A673 (cell line): ENCODE measurements around the gene FNDC5. TPM values are rescaled to one million over a fixed set of nuclear protein-coding genes. Genes with fewer than 3 reads are reported as not detected.

Experiments used
- BruUV-seq: library from RNA; stranded (reverse); fragments of 400-500 nt; replicated peaks from 2 replicates; lab custom pipeline; 2021; lab: Mats Ljungman, UMichigan
- CTCF ChIA-PET: fragments of 300-600 bp; sonication (Branson Sonifier 250); formaldehyde crosslinking; loops from one replicate; lab custom pipeline; 2022; ENCODE audit warnings: antibody characterized with exemption; lab: Charles Lee
- POLR2A ChIA-PET: fragments of 300-600 bp; sonication (Branson Sonifier 250); formaldehyde crosslinking; loops from one replicate; lab custom pipeline; 2022; ENCODE audit warnings: antibody characterized with exemption; ENCODE audit not compliant: low non-redundant PET; lab: Charles Lee
- DNase-seq: peaks from one replicate; pipeline ENCODE4 v3.0.0-alpha.2; 2015; ENCODE audit warnings: low spot score
- H3K27ac ChIP-seq: fragments of 200-600 bp; sonication (generic); 2 replicates; pipeline ENCODE4 v1.5.1; 2016; ENCODE audit warnings: mixed run types, low read depth, mild to moderate bottlenecking, mixed read lengths, antibody characterized with exemption, low read length; ENCODE audit not compliant: poor library complexity, severe bottlenecking
- H3K27me3 ChIP-seq: fragments of 200-600 bp; sonication (generic); replicated peaks from 2 replicates; pipeline ENCODE4 v1.6.1; 2017; ENCODE audit warnings: mixed run types, low read depth, mild to moderate bottlenecking, mixed read lengths, antibody characterized with exemption, low read length; ENCODE audit not compliant: insufficient read depth, poor library complexity
- H3K36me3 ChIP-seq: fragments of 200-600 bp; sonication (generic); 2 replicates; pipeline ENCODE4 v1.6.1; 2016; ENCODE audit warnings: mixed run types, mild to moderate bottlenecking, mixed read lengths, antibody characterized with exemption, low read length; ENCODE audit not compliant: insufficient read depth, poor library complexity, severe bottlenecking
- H3K4me1 ChIP-seq: fragments of 200-600 bp; sonication (generic); 2 replicates; pipeline ENCODE4 v1.6.1; 2017; ENCODE audit warnings: mixed run types, mild to moderate bottlenecking, mixed read lengths, antibody characterized with exemption, low read length; ENCODE audit not compliant: insufficient read depth, poor library complexity, severe bottlenecking
- H3K4me3 ChIP-seq: fragments of 200-600 bp; sonication (generic); 2 replicates; pipeline ENCODE4 v1.5.1; 2016; ENCODE audit warnings: low read depth, mixed run types, mild to moderate bottlenecking, mixed read lengths, low read length; ENCODE audit not compliant: poor library complexity, severe bottlenecking
- H3K9me3 ChIP-seq: fragments of 200-600 bp; sonication (generic); 2 replicates; pipeline ENCODE4 v1.6.1; 2016; ENCODE audit warnings: mixed run types, low read depth, mild to moderate bottlenecking, mixed read lengths, antibody characterized with exemption, low read length; ENCODE audit not compliant: poor library complexity, severe bottlenecking
- CTCF ChIP-seq: fragments of 300-800, 200-600 bp; sonication (generic); conservative IDR thresholded peaks from 2 replicates; pipeline ENCODE4 v1.5.1; 2017; ENCODE audit warnings: low read depth, mild to moderate bottlenecking, antibody characterized with exemption, low read length, moderate library complexity, mixed read lengths
- EZH2 ChIP-seq: fragments of 200-600 bp; sonication (generic); IDR thresholded peaks from 2 replicates; pipeline ENCODE4 v1.6.1; 2017; ENCODE audit warnings: borderline replicate concordance, low read depth, mild to moderate bottlenecking, mixed read lengths, antibody characterized with exemption, low read length; ENCODE audit not compliant: poor library complexity, severe bottlenecking
- intact Hi-C: fragments of 100-400 bp; cut with micrococcal nuclease; formaldehyde crosslinking; loops from one replicate; pipeline ENCODE4 v1.10.0; 2022; ENCODE audit not compliant: unreplicated experiment
- total RNA-seq: library from RNA; stranded (reverse); gene quantifications from 2 replicates; pipeline ENCODE4 v1.2.3, GENCODE V29; 2021

The FNDC5 gene
- total RNA-seq, 1 experiment from 2014 or later: 1.3 TPM

GRCh38 chr1:32859915-32860314, 10.8 kb downstream of the FNDC5 start:
- intact Hi-C loops: no loop called here
- no peaks in the 10 kb centered on the region for H3K4me1 ChIP-seq
- no peak for TF ChIP-seq EZH2
- TF ChIP-seq CTCF: no peak
- peaks cover 19% of the 10 kb centered on the region for H3K36me3 ChIP-seq
- H3K9me3 ChIP-seq: no peaks in the 10 kb centered on the region
- DNase-seq: no peak
- H3K27ac ChIP-seq: no peak overlapping the region
- H3K27me3 ChIP-seq: no peaks in the 10 kb centered on the region
- no TSS peak for BruUV-seq
- POLR2A ChIA-PET: no interaction called here
- no peak overlapping the region for H3K4me3 ChIP-seq
- CTCF ChIA-PET: no interaction called here

- intact Hi-C loops: no loop called here
- BruUV-seq: no TSS peak
- Histone ChIP-seq H3K4me1 (no peaks in the 10 kb centered on the region), H3K27ac (no peak overlapping the region), H3K36me3 (peaks cover 30% of the 10 kb centered on the region), H3K4me3 (no peak overlapping the region), H3K9me3 (no peaks in the 10 kb centered on the region), H3K27me3 (no peaks in the 10 kb centered on the region)
- TF ChIP-seq CTCF (no peak), EZH2 (no peak)
- CTCF ChIA-PET: no interaction called here
- no peak for DNase-seq
- POLR2A ChIA-PET: no interaction called here
Measured at GRCh38 chr1:32858791-32859190, 11.9 kb downstream of the FNDC5 start.

- Histone ChIP-seq H3K27me3 (no peaks in the 10 kb centered on the region), H3K4me3 (no peak overlapping the region), H3K27ac (no peak overlapping the region), H3K9me3 (no peaks in the 10 kb centered on the region), H3K4me1 (no peaks in the 10 kb centered on the region), H3K36me3 (peaks cover 30% of the 10 kb centered on the region)
- ChIA-PET POLR2A (no interaction called here), CTCF (no interaction called here)
- no TSS peak for BruUV-seq
- TF ChIP-seq CTCF (no peak), EZH2 (no peak)
- intact Hi-C loops: no loop called here
- DNase-seq: no peak
Measured at GRCh38 chr1:32858136-32858535, 12.6 kb downstream of the FNDC5 start.
